ENCODE measurements around the gene SLX4IP. TPM values are rescaled to one million over a fixed set of nuclear protein-coding genes. Genes with fewer than 3 reads are reported as not detected.
A peak's percentile ranks its signal among the peaks of the same experiment; 100 is the strongest.
"Not testable (repeated sequence)": the region's sequence is repeated elsewhere in the genome, so short reads cannot be mapped to it uniquely, and the experiment has no call there.

Gene SLX4IP
- 7.4 and 8.6 TPM in 2 replicates for total RNA-seq

- peak; percentile 70 for ATAC-seq (ENCODE audit: low read depth)
- intact Hi-C loops (cut with micrococcal nuclease): loop anchor here (1.0 to 10.0 kb wide), 6 partner anchors 12 to 400 kb away; partner anchors contain the start of genes ANKEF1 and SNAP25
- POLR2A ChIA-PET: interaction anchor here (0.5 to 2.5 kb wide), 8 partner anchors 9 to 457 kb away, joined by 3 to 17 read pairs (median 6); partner anchors contain the start of gene ANKEF1
- DNase-seq: peak; percentile 65
- CTCF ChIA-PET: interaction anchor here (1.4 to 2.0 kb wide), 3 partner anchors 8 to 41 kb away, joined by 5 to 10 read pairs (median 7); no protein-coding TSS in a partner anchor
- peaks cover 34% of the 10 kb centered on the region for H3K4me1 Mint-ChIP-seq
- peaks cover 16% of the 10 kb centered on the region for H3K36me3 Mint-ChIP-seq (ENCODE audit: low read depth)
- H3K27me3 Mint-ChIP-seq: no peaks in the 10 kb centered on the region
- H3K27ac Mint-ChIP-seq: peak within 1 kb of the TSS; percentile 98
- TF ChIP-seq, protein P1, sequence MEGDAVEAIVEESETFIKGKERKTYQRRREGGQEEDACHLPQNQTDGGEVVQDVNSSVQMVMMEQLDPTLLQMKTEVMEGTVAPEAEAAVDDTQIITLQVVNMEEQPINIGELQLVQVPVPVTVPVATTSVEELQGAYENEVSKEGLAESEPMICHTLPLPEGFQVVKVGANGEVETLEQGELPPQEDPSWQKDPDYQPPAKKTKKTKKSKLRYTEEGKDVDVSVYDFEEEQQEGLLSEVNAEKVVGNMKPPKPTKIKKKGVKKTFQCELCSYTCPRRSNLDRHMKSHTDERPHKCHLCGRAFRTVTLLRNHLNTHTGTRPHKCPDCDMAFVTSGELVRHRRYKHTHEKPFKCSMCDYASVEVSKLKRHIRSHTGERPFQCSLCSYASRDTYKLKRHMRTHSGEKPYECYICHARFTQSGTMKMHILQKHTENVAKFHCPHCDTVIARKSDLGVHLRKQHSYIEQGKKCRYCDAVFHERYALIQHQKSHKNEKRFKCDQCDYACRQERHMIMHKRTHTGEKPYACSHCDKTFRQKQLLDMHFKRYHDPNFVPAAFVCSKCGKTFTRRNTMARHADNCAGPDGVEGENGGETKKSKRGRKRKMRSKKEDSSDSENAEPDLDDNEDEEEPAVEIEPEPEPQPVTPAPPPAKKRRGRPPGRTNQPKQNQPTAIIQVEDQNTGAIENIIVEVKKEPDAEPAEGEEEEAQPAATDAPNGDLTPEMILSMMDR (IDR thresholded peaks at IDR 0.05): no peak
- H3K9me3 Mint-ChIP-seq: no peaks in the 10 kb centered on the region
- H3K4me3 Mint-ChIP-seq: peak within 1 kb of the TSS; percentile 96
Measured at GRCh38 chr20:10434832-10435812, at the start of gene SLX4IP. SLX4IP (plus strand) TSS chr20:10435305; CDS start chr20:10458205, 22,900 bp downstream.

DNA sequence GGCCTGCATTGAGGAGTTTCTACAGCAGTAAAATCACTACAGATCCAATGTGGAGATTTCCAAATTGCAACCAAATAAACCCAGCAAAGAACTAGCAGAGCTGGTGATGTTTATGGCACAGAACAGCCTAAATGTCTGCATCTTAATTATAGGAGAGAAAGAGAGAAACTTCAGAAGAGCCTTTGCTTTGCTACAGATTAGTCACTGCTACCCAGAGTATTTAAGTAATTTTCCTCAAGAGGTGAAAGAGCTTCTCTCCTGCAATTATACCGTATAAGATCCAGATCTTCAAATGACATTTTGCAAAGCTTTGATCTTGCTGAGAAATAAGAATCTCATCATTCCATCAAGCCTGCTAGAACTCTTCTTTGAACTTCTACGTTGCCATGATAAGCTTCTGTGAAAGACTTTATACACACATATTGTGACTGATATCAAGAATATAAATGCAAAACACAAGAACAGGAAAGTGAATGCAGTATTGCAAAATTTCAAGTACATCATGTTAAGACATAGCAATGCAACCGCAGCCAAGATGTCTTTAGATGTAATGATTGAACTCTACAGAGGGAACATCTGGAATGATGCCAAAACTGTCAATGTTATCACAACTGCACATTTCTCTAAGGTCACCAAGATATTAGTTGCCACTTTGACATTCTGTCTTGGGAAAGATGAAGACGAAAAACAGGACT lies 49.1 kb upstream of the SLX4IP start:
- no peak for ATAC-seq (ENCODE audit: low read depth)
- H3K36me3 Mint-ChIP-seq (ENCODE audit: low read depth): no peaks in the 10 kb centered on the region
- H3K9me3 Mint-ChIP-seq: no peaks in the 10 kb centered on the region
- intact Hi-C loops (cut with micrococcal nuclease): no loop called here
- H3K4me3 Mint-ChIP-seq: no peak overlapping the region
- TF ChIP-seq, protein P1 (IDR thresholded peaks at IDR 0.05): no peak
- no peaks in the 10 kb centered on the region for H3K4me1 Mint-ChIP-seq
- no peak overlapping the region for H3K27ac Mint-ChIP-seq
- H3K27me3 Mint-ChIP-seq: peaks cover 3% of the 10 kb centered on the region
- ChIA-PET POLR2A (no interaction called here), CTCF (no interaction called here)
- DNase-seq: no peak

- ChIA-PET POLR2A (no interaction called here), CTCF (no interaction called here)
- Mint-ChIP-seq H3K36me3 (ENCODE audit: low read depth) (no peaks in the 10 kb centered on the region), H3K27me3 (peaks cover 3% of the 10 kb centered on the region), H3K4me3 (no peak overlapping the region), H3K27ac (no peak overlapping the region), H3K4me1 (no peaks in the 10 kb centered on the region), H3K9me3 (no peaks in the 10 kb centered on the region)
- DNase-seq: no peak
- ATAC-seq (ENCODE audit: low read depth): no peak
- intact Hi-C loops (cut with micrococcal nuclease): no loop called here
- TF ChIP-seq, protein P1 (IDR thresholded peaks at IDR 0.05): no peak
Measured at GRCh38 chr20:10387686-10388085, 47.4 kb upstream of the SLX4IP start.

- intact Hi-C loops (cut with micrococcal nuclease): no loop called here
- ATAC-seq (ENCODE audit: low read depth): no peak
- TF ChIP-seq, protein P1 (IDR thresholded peaks at IDR 0.05): no peak
- no peaks in the 10 kb centered on the region for H3K36me3 Mint-ChIP-seq (ENCODE audit: low read depth)
- POLR2A ChIA-PET: no interaction called here
- H3K27ac Mint-ChIP-seq: no peak overlapping the region
- H3K4me3 Mint-ChIP-seq: no peak overlapping the region
- no peaks in the 10 kb centered on the region for H3K4me1 Mint-ChIP-seq
- CTCF ChIA-PET: no interaction called here
- no peak for DNase-seq
- H3K27me3 Mint-ChIP-seq: peaks cover 3% of the 10 kb centered on the region
- no peaks in the 10 kb centered on the region for H3K9me3 Mint-ChIP-seq
Measured at GRCh38 chr20:10388597-10388996, 46.5 kb upstream of the SLX4IP start.

DNA sequence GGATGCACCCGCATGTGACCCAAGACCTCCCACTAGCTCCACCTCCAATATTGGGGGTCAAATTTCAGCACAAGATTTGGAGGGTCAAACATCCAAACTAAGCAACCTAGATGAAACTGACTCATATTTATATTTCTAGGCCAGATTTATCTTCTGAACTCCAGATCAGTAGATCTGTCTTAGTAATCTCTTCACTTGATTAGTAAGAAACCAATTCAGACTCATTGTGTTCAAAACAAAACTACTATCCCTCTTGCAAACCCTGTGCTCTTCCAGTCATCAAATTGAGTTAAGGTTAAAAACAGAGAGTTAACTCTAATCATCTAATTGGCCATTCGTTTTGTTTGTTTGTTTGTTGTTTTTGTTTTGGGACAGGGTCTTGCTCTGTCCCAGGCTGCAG lies 44.4 kb upstream of the SLX4IP start:
- no peak overlapping the region for H3K27ac Mint-ChIP-seq
- no peaks in the 10 kb centered on the region for H3K36me3 Mint-ChIP-seq (ENCODE audit: low read depth)
- no peak for ATAC-seq (ENCODE audit: low read depth)
- no peaks in the 10 kb centered on the region for H3K9me3 Mint-ChIP-seq
- ChIA-PET POLR2A (no interaction called here), CTCF (no interaction called here)
- H3K4me3 Mint-ChIP-seq: no peak overlapping the region
- intact Hi-C loops (cut with micrococcal nuclease): no loop called here
- H3K27me3 Mint-ChIP-seq: peaks cover 3% of the 10 kb centered on the region
- TF ChIP-seq, protein P1 (IDR thresholded peaks at IDR 0.05): no peak
- no peak for DNase-seq
- H3K4me1 Mint-ChIP-seq: no peaks in the 10 kb centered on the region

DNA sequence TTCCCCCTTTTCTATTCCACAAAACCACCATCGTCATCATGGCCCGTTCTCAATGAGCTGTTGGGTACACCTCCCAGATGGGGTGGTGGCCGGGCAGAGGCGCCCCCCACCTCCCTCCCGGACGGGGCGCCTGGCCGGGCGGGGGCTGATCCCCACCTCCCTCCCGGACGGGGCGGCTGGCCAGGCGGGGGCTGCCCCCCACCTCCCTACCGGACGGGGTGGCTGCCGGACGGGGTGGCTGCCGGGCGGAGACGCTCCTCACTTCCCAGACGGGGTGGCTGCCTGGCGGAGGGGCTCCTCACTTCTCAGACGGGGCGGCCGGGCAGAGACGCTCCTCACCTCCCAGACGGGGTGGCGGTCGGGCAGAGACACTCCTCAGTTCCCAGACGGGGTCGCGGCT lies 40.4 kb upstream of the SLX4IP start:
- intact Hi-C loops (cut with micrococcal nuclease); POLR2A ChIA-PET; H3K27me3 Mint-ChIP-seq; DNase-seq; H3K36me3 Mint-ChIP-seq (ENCODE audit: low read depth); H3K4me3 Mint-ChIP-seq; H3K9me3 Mint-ChIP-seq; H3K27ac Mint-ChIP-seq; ATAC-seq (ENCODE audit: low read depth); H3K4me1 Mint-ChIP-seq; CTCF ChIA-PET: not testable (repeated sequence)

Data from activated B cell treated with CpG ODN at 0.5 μM for 24 hours (primary cell).